HUDEP-2 (cell line): ENCODE measurements around the gene RFX2.

Experiments used
- DNase-seq, 76 experiments: peaks; one replicate each; lab custom pipeline; 2025; ENCODE audit not compliant: unreplicated experiment in 76 of 76; lab: John Stamatoyannopoulos, UW

Gene RFX2

GRCh38 chr19:6062274-6062673 is 48.0 kb downstream of the RFX2 start:
- no peak for DNase-seq

- DNase-seq, result no peak
Measured at GRCh38 chr19:6061376-6062130, 48.7 kb downstream of the RFX2 start.

GRCh38 chr19:6060600-6061375 is 49.5 kb downstream of the RFX2 start:
- peak in 64 of 76 experiments; percentile 20 to 76 (median 54) for DNase-seq

GRCh38 chr19:6059988-6060599 is 50.2 kb downstream of the RFX2 start:
- peak in 1 of 76 experiments; percentile 25 for DNase-seq

GRCh38 chr19:6059396-6059947 is 50.8 kb downstream of the RFX2 start:
- DNase-seq, result no peak

- DNase-seq, result no peak
Measured at GRCh38 chr19:6058518-6059201, 51.6 kb downstream of the RFX2 start.

- no peak for DNase-seq
Measured at GRCh38 chr19:6057651-6058517, 52.4 kb downstream of the RFX2 start.

- DNase-seq, result no peak
Measured at GRCh38 chr19:6056801-6057650, 53.3 kb downstream of the RFX2 start.

- no peak for DNase-seq
Measured at GRCh38 chr19:6056282-6056741, 54.0 kb downstream of the RFX2 start.

GRCh38 chr19:6055013-6055795 is 55.1 kb downstream of the RFX2 start:
- no peak for DNase-seq

- DNase-seq, result peak in 62 of 76 experiments; percentile 18 to 82 (median 65)
Measured at GRCh38 chr19:6048793-6049405, 61.4 kb downstream of the RFX2 start.

- no peak for DNase-seq
Measured at GRCh38 chr19:6048348-6048747, 62.0 kb downstream of the RFX2 start.

- DNase-seq, result peak in 31 of 76 experiments; percentile 5 to 54 (median 30)
Measured at GRCh38 chr19:6047741-6048251, 62.5 kb downstream of the RFX2 start.

- DNase-seq, result no peak
Measured at GRCh38 chr19:6047256-6047655, 63.0 kb downstream of the RFX2 start.

- DNase-seq, result no peak
Measured at GRCh38 chr19:6045108-6045507, 65.2 kb downstream of the RFX2 start.

- DNase-seq, result no peak
Measured at GRCh38 chr19:6044056-6044805, 66.1 kb downstream of the RFX2 start.
